ENCODE data around the gene DENND2C. TPM values are rescaled to one million over a fixed set of nuclear protein-coding genes. Genes with fewer than 3 reads are reported as not detected.

The DENND2C gene
- total RNA-seq, 1 experiment from 2014 or later: 1.1 TPM

DNA sequence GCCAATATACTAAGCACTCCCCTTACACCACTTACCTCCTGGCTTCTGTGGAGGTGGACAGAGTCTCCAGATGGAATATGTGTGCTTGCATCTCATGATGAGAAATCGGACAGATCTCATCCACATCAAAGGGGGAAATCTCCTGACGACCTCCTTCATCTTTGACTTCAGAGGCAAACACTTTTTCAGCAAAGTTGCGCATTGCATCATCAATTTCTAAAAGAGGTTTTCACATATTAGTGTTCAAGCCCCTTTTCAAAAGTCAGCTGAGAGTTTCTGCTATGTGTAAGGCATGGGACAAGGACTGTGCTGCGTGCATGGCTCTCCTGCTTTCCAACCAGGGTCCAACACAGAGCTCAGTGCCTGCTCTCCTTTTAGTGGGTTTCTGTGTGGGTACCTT, 18.7 kb upstream of the DENND2C start:
- ChIA-PET CTCF (no interaction called here), POLR2A (no interaction called here)
- no peaks in the 10 kb centered on the region for H3K4me1 ChIP-seq (ENCODE audit: control insufficient read depth, insufficient read depth, low read length)
- ATAC-seq (no peak), DNase-seq (ENCODE audit: low read depth, low spot score) (no peak)
- intact Hi-C loops (cut with micrococcal nuclease; ENCODE audit: unreplicated experiment): no loop called here
- no peaks in the 10 kb centered on the region for H3K9me3 ChIP-seq (ENCODE audit: control insufficient read depth, insufficient read depth, low read depth, low read length)
- no TSS peak for BruUV-seq (replicated peaks)
- H3K36me3 ChIP-seq (ENCODE audit: control insufficient read depth, insufficient read depth, low read length): no peaks in the 10 kb centered on the region
- TF ChIP-seq TCF7L2 (IDR thresholded peaks at IDR 0.05; ENCODE audit: low read depth, low read length) (no peak), POLR2AphosphoS5 (IDR thresholded peaks at IDR 0.05; ENCODE audit: low read depth, low read length) (no peak), SIN3A (IDR thresholded peaks at IDR 0.05; ENCODE audit: borderline replicate concordance, insufficient read depth, low read depth, low read length) (no peak)
- TF ChIP-seq, protein P1, sequence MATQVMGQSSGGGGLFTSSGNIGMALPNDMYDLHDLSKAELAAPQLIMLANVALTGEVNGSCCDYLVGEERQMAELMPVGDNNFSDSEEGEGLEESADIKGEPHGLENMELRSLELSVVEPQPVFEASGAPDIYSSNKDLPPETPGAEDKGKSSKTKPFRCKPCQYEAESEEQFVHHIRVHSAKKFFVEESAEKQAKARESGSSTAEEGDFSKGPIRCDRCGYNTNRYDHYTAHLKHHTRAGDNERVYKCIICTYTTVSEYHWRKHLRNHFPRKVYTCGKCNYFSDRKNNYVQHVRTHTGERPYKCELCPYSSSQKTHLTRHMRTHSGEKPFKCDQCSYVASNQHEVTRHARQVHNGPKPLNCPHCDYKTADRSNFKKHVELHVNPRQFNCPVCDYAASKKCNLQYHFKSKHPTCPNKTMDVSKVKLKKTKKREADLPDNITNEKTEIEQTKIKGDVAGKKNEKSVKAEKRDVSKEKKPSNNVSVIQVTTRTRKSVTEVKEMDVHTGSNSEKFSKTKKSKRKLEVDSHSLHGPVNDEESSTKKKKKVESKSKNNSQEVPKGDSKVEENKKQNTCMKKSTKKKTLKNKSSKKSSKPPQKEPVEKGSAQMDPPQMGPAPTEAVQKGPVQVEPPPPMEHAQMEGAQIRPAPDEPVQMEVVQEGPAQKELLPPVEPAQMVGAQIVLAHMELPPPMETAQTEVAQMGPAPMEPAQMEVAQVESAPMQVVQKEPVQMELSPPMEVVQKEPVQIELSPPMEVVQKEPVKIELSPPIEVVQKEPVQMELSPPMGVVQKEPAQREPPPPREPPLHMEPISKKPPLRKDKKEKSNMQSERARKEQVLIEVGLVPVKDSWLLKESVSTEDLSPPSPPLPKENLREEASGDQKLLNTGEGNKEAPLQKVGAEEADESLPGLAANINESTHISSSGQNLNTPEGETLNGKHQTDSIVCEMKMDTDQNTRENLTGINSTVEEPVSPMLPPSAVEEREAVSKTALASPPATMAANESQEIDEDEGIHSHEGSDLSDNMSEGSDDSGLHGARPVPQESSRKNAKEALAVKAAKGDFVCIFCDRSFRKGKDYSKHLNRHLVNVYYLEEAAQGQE (IDR thresholded peaks at IDR 0.05; ENCODE audit: insufficient read depth in 1 of 2, low read depth in 2 of 2, low read length in 1 of 2): no peak
- TF ChIP-seq, protein P2, sequence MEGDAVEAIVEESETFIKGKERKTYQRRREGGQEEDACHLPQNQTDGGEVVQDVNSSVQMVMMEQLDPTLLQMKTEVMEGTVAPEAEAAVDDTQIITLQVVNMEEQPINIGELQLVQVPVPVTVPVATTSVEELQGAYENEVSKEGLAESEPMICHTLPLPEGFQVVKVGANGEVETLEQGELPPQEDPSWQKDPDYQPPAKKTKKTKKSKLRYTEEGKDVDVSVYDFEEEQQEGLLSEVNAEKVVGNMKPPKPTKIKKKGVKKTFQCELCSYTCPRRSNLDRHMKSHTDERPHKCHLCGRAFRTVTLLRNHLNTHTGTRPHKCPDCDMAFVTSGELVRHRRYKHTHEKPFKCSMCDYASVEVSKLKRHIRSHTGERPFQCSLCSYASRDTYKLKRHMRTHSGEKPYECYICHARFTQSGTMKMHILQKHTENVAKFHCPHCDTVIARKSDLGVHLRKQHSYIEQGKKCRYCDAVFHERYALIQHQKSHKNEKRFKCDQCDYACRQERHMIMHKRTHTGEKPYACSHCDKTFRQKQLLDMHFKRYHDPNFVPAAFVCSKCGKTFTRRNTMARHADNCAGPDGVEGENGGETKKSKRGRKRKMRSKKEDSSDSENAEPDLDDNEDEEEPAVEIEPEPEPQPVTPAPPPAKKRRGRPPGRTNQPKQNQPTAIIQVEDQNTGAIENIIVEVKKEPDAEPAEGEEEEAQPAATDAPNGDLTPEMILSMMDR (IDR thresholded peaks at IDR 0.05): no peak
- H3K4me3 ChIP-seq (ENCODE audit: low read depth in 2 of 2, low read length in 2 of 2): no peak overlapping the region
- in situ Hi-C loops (cut with HindIII; ENCODE audit: low pct_unique_long_range_greater_than_20kb, low sequenced_read_pairs): no loop called here
- H3K27ac ChIP-seq (ENCODE audit: low read length): no peak overlapping the region
- peaks cover 2% of the 10 kb centered on the region for H3K27me3 ChIP-seq (ENCODE audit: control insufficient read depth, insufficient read depth, low read length)

DNA sequence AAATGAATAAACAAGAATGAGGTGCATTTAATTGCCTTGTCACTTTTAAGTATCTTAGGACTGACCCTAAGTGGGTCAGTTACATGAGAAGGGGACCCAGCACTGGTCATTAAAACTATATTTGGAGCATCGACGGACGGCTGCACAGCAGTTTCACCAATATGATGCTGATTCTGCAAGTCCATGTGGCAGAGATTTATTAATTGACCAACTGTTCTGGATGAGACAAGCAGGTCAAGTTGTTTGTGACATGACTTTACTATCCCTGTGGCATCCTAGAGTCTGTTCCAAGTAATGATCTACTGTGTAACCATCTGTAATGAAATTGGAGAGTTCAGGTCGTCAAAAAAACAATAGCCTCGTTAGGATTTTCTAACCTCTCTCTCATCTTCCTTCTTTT, 16.0 kb upstream of the DENND2C start:
- intact Hi-C loops (cut with micrococcal nuclease; ENCODE audit: unreplicated experiment): no loop called here
- no peak for ATAC-seq

More for the DNA sequence above, 16.0 kb upstream of the DENND2C start:
- Histone ChIP-seq H3K27ac (ENCODE audit: low read length) (no peak overlapping the region), H3K36me3 (ENCODE audit: control insufficient read depth, insufficient read depth, low read length) (no peaks in the 10 kb centered on the region), H3K9me3 (ENCODE audit: control insufficient read depth, insufficient read depth, low read depth, low read length) (no peaks in the 10 kb centered on the region), H3K4me3 (ENCODE audit: low read depth in 2 of 2, low read length in 2 of 2) (no peak overlapping the region), H3K4me1 (ENCODE audit: control insufficient read depth, insufficient read depth, low read length) (no peaks in the 10 kb centered on the region), H3K27me3 (ENCODE audit: control insufficient read depth, insufficient read depth, low read length) (peaks cover 2% of the 10 kb centered on the region)
- no peak for TF ChIP-seq SIN3A (IDR thresholded peaks at IDR 0.05; ENCODE audit: borderline replicate concordance, insufficient read depth, low read depth, low read length)
- TF ChIP-seq, protein P2 (IDR thresholded peaks at IDR 0.05): no peak
- ChIA-PET POLR2A (no interaction called here), CTCF (no interaction called here)
- no TSS peak for BruUV-seq (replicated peaks)
- in situ Hi-C loops (cut with HindIII; ENCODE audit: low pct_unique_long_range_greater_than_20kb, low sequenced_read_pairs): no loop called here
- DNase-seq (ENCODE audit: low read depth, low spot score): no peak
